WERI-Rb-1 (cell line): ENCODE data around the gene ANKRD63.

Experiments
- DNase-seq: peaks from one replicate; pipeline ENCODE4 v3.0.0-alpha.2; 2020
- H3K27ac ChIP-seq: fragments of 250-450 bp; sonication (Bioruptor Pico); 2 replicates; pipeline ENCODE4 v1.5.1; 2020; ENCODE audit warnings: mild to moderate bottlenecking, moderate library complexity
- H3K27me3 ChIP-seq: fragments of 250-450 bp; sonication (Bioruptor Pico); 2 replicates; pipeline ENCODE4 v1.5.1; 2021; ENCODE audit warnings: mild to moderate bottlenecking, low read depth, moderate library complexity; ENCODE audit not compliant: insufficient read depth, severe bottlenecking
- H3K36me3 ChIP-seq: fragments of 250-450 bp; sonication (Bioruptor Pico); 2 replicates; pipeline ENCODE4 v1.5.1; 2020; ENCODE audit warnings: mild to moderate bottlenecking, moderate library complexity
- H3K4me3 ChIP-seq: 2 replicates; pipeline ENCODE4 v1.5.1; 2011; ENCODE audit warnings: low read depth, mild to moderate bottlenecking, control low read depth, low read length
- H3K9me3 ChIP-seq: fragments of 250-450 bp; sonication (Bioruptor Pico); 2 replicates; pipeline ENCODE4 v1.5.1; 2021; ENCODE audit warnings: mild to moderate bottlenecking, moderate library complexity; ENCODE audit not compliant: severe bottlenecking
- CTCF ChIP-seq: IDR thresholded peaks from 2 replicates; pipeline ENCODE4 v1.5.1; 2011; ENCODE audit warnings: low read depth, mild to moderate bottlenecking, control low read depth, inconsistent platforms, low read length

The ANKRD63 gene

GRCh38 chr15:40248006-40248783 lies 34.7 kb downstream of the ANKRD63 start:
- no peak for DNase-seq
- no peak overlapping the region for H3K27ac ChIP-seq
- no peak overlapping the region for H3K4me3 ChIP-seq

GRCh38 chr15:40247406-40247971 lies 35.4 kb downstream of the ANKRD63 start:
- TF ChIP-seq CTCF, result no peak
- Histone ChIP-seq H3K9me3 (no peaks in the 10 kb centered on the region), H3K4me3 (no peak overlapping the region), H3K36me3 (no peaks in the 10 kb centered on the region), H3K27me3 (no peaks in the 10 kb centered on the region), H3K27ac (no peak overlapping the region)
- no peak for DNase-seq

More at GRCh38 chr15:40248006-40248783, 34.7 kb downstream of the ANKRD63 start:
- TF ChIP-seq CTCF, result no peak
- Histone ChIP-seq H3K9me3 (no peaks in the 10 kb centered on the region), H3K36me3 (no peaks in the 10 kb centered on the region), H3K27me3 (no peaks in the 10 kb centered on the region)

- H3K27ac ChIP-seq, result no peak overlapping the region
- no peaks in the 10 kb centered on the region for H3K27me3 ChIP-seq
- no peak for DNase-seq
- H3K4me3 ChIP-seq, result no peak overlapping the region
- no peaks in the 10 kb centered on the region for H3K36me3 ChIP-seq
- H3K9me3 ChIP-seq, result no peaks in the 10 kb centered on the region
- TF ChIP-seq CTCF, result no peak
Measured at GRCh38 chr15:40246496-40247280, 36.2 kb downstream of the ANKRD63 start.

- H3K4me3 ChIP-seq, result no peak overlapping the region
- peak; percentile 4 for DNase-seq
- TF ChIP-seq CTCF, result no peak
- H3K36me3 ChIP-seq, result no peaks in the 10 kb centered on the region
- H3K27ac ChIP-seq, result no peak overlapping the region
- H3K9me3 ChIP-seq, result no peaks in the 10 kb centered on the region
- no peaks in the 10 kb centered on the region for H3K27me3 ChIP-seq
Measured at GRCh38 chr15:40245666-40246450, 37.0 kb downstream of the ANKRD63 start.

- TF ChIP-seq CTCF, result no peak
- Histone ChIP-seq H3K36me3 (no peaks in the 10 kb centered on the region), H3K4me3 (no peak overlapping the region), H3K27me3 (no peaks in the 10 kb centered on the region), H3K9me3 (no peaks in the 10 kb centered on the region), H3K27ac (no peak overlapping the region)
- DNase-seq, result peak; percentile 4
Measured at GRCh38 chr15:40244961-40245523, 37.8 kb downstream of the ANKRD63 start.
